Loucy (cell line): ENCODE results near the gene KYNU.
"Not testable (repeated sequence)": the region's sequence is repeated elsewhere in the genome, so short reads cannot be mapped to it uniquely, and the experiment has no call there.

Experiments
- EZH2phosphoT487 ChIP-seq: fragments of 200-600 bp; IDR thresholded peaks from 2 replicates; pipeline ENCODE4 v1.6.1; 2018; ENCODE audit warnings: antibody characterized with exemption, mild to moderate bottlenecking, moderate library complexity, borderline replicate concordance
- TF ChIP-seq, protein P1 (sequence below): fragments of 200-600 bp; sonication (generic); conservative IDR thresholded peaks from 2 replicates; pipeline ENCODE4 v1.5.1; 2014; ENCODE audit warnings: mild to moderate bottlenecking, antibody characterized with exemption, low read length

DNA sequence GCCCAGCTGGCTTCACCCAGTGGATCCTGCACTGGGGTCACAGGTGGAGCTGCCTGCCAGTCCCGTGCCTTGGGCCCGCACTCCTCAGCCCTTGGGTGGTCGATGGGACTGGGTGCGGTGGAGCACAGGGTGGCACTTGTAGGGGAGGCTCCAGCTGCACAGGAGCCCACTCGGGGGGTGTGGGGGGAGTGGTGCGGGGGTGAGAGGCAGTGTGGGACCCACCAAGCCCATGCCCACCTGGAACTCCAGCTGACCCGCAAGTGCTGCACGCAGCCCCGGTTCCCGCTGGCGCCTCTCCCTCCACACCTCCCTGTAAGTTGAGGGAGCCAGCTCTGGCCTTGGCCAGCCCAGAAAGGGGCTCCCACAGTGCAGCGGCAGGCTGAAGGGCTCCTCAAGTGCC is 212.1 kb downstream of the KYNU start:
- TF ChIP-seq, protein P1, sequence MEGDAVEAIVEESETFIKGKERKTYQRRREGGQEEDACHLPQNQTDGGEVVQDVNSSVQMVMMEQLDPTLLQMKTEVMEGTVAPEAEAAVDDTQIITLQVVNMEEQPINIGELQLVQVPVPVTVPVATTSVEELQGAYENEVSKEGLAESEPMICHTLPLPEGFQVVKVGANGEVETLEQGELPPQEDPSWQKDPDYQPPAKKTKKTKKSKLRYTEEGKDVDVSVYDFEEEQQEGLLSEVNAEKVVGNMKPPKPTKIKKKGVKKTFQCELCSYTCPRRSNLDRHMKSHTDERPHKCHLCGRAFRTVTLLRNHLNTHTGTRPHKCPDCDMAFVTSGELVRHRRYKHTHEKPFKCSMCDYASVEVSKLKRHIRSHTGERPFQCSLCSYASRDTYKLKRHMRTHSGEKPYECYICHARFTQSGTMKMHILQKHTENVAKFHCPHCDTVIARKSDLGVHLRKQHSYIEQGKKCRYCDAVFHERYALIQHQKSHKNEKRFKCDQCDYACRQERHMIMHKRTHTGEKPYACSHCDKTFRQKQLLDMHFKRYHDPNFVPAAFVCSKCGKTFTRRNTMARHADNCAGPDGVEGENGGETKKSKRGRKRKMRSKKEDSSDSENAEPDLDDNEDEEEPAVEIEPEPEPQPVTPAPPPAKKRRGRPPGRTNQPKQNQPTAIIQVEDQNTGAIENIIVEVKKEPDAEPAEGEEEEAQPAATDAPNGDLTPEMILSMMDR, result not testable (repeated sequence)
- not testable (repeated sequence) for TF ChIP-seq EZH2phosphoT487
